WTC11 (cell line): ENCODE data around the gene RPA3. TPM values are rescaled to one million over a fixed set of nuclear protein-coding genes. Genes with fewer than 3 reads are reported as not detected.

Experiments used
- ATAC-seq: fragments of 200-7000 bp; cut with Tn5 transposase; 2 replicates; pipeline ENCODE4 v1.10.0; 2021; ENCODE audit warnings: mild to moderate bottlenecking, moderate library complexity
- CTCF ChIA-PET: fragments of 300-600 bp; sonication (Branson Sonifier 250); formaldehyde crosslinking; loops from one replicate; lab custom pipeline; 2021; ENCODE audit warnings: antibody characterized with exemption; lab: Charles Lee
- POLR2A ChIA-PET: fragments of 350-600 bp; sonication (Branson Sonifier 250); formaldehyde crosslinking; loops from one replicate; lab custom pipeline; 2021; ENCODE audit warnings: antibody characterized with exemption; lab: Charles Lee
- DNase-seq: peaks from one replicate; pipeline ENCODE4 v3.0.0; 2021; ENCODE audit warnings: low spot score
- H3K27ac Mint-ChIP-seq: 2 replicates; pipeline ENCODE4 v1.8.0; 2021; ENCODE audit warnings: mixed read lengths
- H3K27me3 Mint-ChIP-seq: 2 replicates; pipeline ENCODE4 v1.8.0; 2021; ENCODE audit warnings: low read depth, mild to moderate bottlenecking, moderate library complexity, mixed read lengths
- H3K36me3 Mint-ChIP-seq: 2 replicates; pipeline ENCODE4 v1.8.0; 2021; ENCODE audit warnings: mixed read lengths
- H3K4me1 Mint-ChIP-seq: 2 replicates; pipeline ENCODE4 v1.8.0; 2022; ENCODE audit warnings: mixed read lengths
- H3K4me3 Mint-ChIP-seq: 2 replicates; pipeline ENCODE4 v1.8.0; 2021; ENCODE audit warnings: mild to moderate bottlenecking, moderate library complexity, mixed read lengths
- H3K9me3 Mint-ChIP-seq: 2 replicates; pipeline ENCODE4 v1.8.0; 2021; ENCODE audit warnings: mixed read lengths
- CREM ChIP-seq: sonication (generic); formaldehyde crosslinking; IDR thresholded peaks from 2 replicates; pipeline ENCODE4 v1.8.1; 2022; ENCODE audit warnings: mild to moderate bottlenecking, missing genetic modification reagents, moderate library complexity
- ERG ChIP-seq: fragments of 250-450 bp; sonication (Bioruptor Pico); IDR thresholded peaks from 2 replicates; pipeline ENCODE4 v1.8.0; 2021; ENCODE audit warnings: mild to moderate bottlenecking
- FOXJ3 ChIP-seq: sonication (generic); formaldehyde crosslinking; IDR thresholded peaks from 2 replicates; pipeline ENCODE4 v1.9.0; 2021; ENCODE audit warnings: missing genetic modification reagents, mild to moderate bottlenecking, borderline replicate concordance
- FOXK1 ChIP-seq: sonication (generic); formaldehyde crosslinking; IDR thresholded peaks from 2 replicates; pipeline ENCODE4 v1.8.0; 2022; ENCODE audit warnings: mild to moderate bottlenecking, moderate library complexity, missing genetic modification reagents
- GTF2I ChIP-seq: fragments of 250-450 bp; sonication (Bioruptor Pico); conservative IDR thresholded peaks from 2 replicates; pipeline ENCODE4 v1.4.0; 2021; ENCODE audit warnings: mild to moderate bottlenecking
- HMGA2 ChIP-seq: fragments of 250-450 bp; sonication (Bioruptor Pico); IDR thresholded peaks from 2 replicates; pipeline ENCODE4 v1.4.0; 2021; ENCODE audit warnings: mild to moderate bottlenecking, moderate library complexity
- NFYB ChIP-seq: sonication (generic); formaldehyde crosslinking; conservative IDR thresholded peaks from 2 replicates; pipeline ENCODE4 v1.8.0; 2022; ENCODE audit warnings: low read depth, missing genetic modification reagents
- PREB ChIP-seq: sonication (generic); formaldehyde crosslinking; IDR thresholded peaks from 2 replicates; pipeline ENCODE4 v1.8.1; 2022; ENCODE audit warnings: mild to moderate bottlenecking, missing genetic modification reagents, moderate library complexity, borderline replicate concordance
- RORB ChIP-seq: fragments of 250-450 bp; sonication (Bioruptor Pico); IDR thresholded peaks from 2 replicates; pipeline ENCODE4 v1.9.0; 2021; ENCODE audit warnings: mild to moderate bottlenecking
- SOX15 ChIP-seq: fragments of 250-450 bp; sonication (Bioruptor Pico); IDR thresholded peaks from 2 replicates; pipeline ENCODE4 v1.9.0; 2021; ENCODE audit warnings: mild to moderate bottlenecking
- SP1 ChIP-seq: sonication (generic); formaldehyde crosslinking; conservative IDR thresholded peaks from 2 replicates; pipeline ENCODE4 v1.8.1; 2022; ENCODE audit warnings: missing genetic modification reagents
- TP53 ChIP-seq: sonication (generic); formaldehyde crosslinking; IDR thresholded peaks from 2 replicates; pipeline ENCODE4 v1.8.1; 2023; ENCODE audit warnings: mild to moderate bottlenecking, missing genetic modification reagents
- USF1 ChIP-seq: sonication (generic); formaldehyde crosslinking; IDR thresholded peaks from 2 replicates; pipeline ENCODE4 v1.8.0; 2022; ENCODE audit warnings: mild to moderate bottlenecking, missing genetic modification reagents
- ZNF138 ChIP-seq: sonication (generic); formaldehyde crosslinking; conservative IDR thresholded peaks from 2 replicates; pipeline ENCODE4 v1.8.1; 2022; ENCODE audit warnings: mild to moderate bottlenecking, moderate library complexity, missing genetic modification reagents
- ZNF219 ChIP-seq: sonication (generic); formaldehyde crosslinking; IDR thresholded peaks from 2 replicates; pipeline ENCODE4 v1.8.0; 2023; ENCODE audit warnings: missing genetic modification reagents, mild to moderate bottlenecking, borderline replicate concordance
- ZNF281 ChIP-seq: sonication (generic); formaldehyde crosslinking; IDR thresholded peaks from 2 replicates; pipeline ENCODE4 v1.8.0; 2023; ENCODE audit warnings: mild to moderate bottlenecking, missing genetic modification reagents
- ZNF416 ChIP-seq: fragments of 250-450 bp; sonication (Bioruptor Pico); IDR thresholded peaks from 2 replicates; pipeline ENCODE4 v1.9.0; 2021; ENCODE audit warnings: mild to moderate bottlenecking, inconsistent platforms
- ZNF532 ChIP-seq: fragments of 250-450 bp; sonication (Bioruptor Pico); IDR thresholded peaks from 2 replicates; pipeline ENCODE4 v1.9.0; 2021; ENCODE audit warnings: mild to moderate bottlenecking, borderline replicate concordance
- total RNA-seq: library from RNA; stranded (reverse); gene quantifications from 3 replicates; pipeline ENCODE4 v1.2.3, GENCODE V29; 2021

The RPA3 gene
- total RNA-seq, 1 experiment from 2014 or later: 97.8 TPM

- no peaks in the 10 kb centered on the region for H3K27me3 Mint-ChIP-seq
- peaks cover 12% of the 10 kb centered on the region for H3K9me3 Mint-ChIP-seq
- no peak for TF ChIP-seq GTF2I (CRISPR knock-in tag)
- no peak for TF ChIP-seq FOXK1 (CRISPR knock-in tag)
- TF ChIP-seq ERG (CRISPR knock-in tag): no peak
- no peak for TF ChIP-seq SOX15 (CRISPR knock-in tag)
- TF ChIP-seq TP53 (CRISPR knock-in tag): no peak
- TF ChIP-seq, all 79 proteins: peak for 0
- POLR2A ChIA-PET: no interaction called here
- CTCF ChIA-PET: no interaction called here
- no peak overlapping the region for H3K27ac Mint-ChIP-seq
- ATAC-seq (no peak), DNase-seq (no peak)
- H3K36me3 Mint-ChIP-seq: peaks cover 6% of the 10 kb centered on the region
- H3K4me1 Mint-ChIP-seq: peaks cover 7% of the 10 kb centered on the region
- no peak overlapping the region for H3K4me3 Mint-ChIP-seq
These were observed 13.3 kb upstream of the RPA3 start for GRCh38 chr7:7731732-7732131.

GRCh38 chr7:7720750-7721621 is 2.6 kb upstream of the RPA3 start:
- POLR2A ChIA-PET: no interaction called here
- ATAC-seq (no peak), DNase-seq (no peak)
- no peak for TF ChIP-seq TP53 (CRISPR knock-in tag)
- no peak for TF ChIP-seq ZNF416 (CRISPR knock-in tag)
- no peak for TF ChIP-seq ZNF219 (CRISPR knock-in tag)
- TF ChIP-seq RORB (CRISPR knock-in tag): no peak
- no peak for TF ChIP-seq ZNF138 (CRISPR knock-in tag)
- no peak for TF ChIP-seq CREM (CRISPR knock-in tag)
- no peak for TF ChIP-seq ZNF281 (CRISPR knock-in tag)
- no peak for TF ChIP-seq SOX15 (CRISPR knock-in tag)
- no peak for TF ChIP-seq USF1 (CRISPR knock-in tag)
- TF ChIP-seq PREB: no peak
- no peak for TF ChIP-seq FOXJ3 (CRISPR knock-in tag)
- no peak for TF ChIP-seq HMGA2 (CRISPR knock-in tag)
- no peak for TF ChIP-seq SP1 (CRISPR knock-in tag)
- no peak for TF ChIP-seq NFYB (CRISPR knock-in tag)
- TF ChIP-seq ZNF532: no peak
- H3K27me3 Mint-ChIP-seq: no peaks in the 10 kb centered on the region
- H3K4me3 Mint-ChIP-seq: no peak overlapping the region
- CTCF ChIA-PET: no interaction called here
- peaks cover 4% of the 10 kb centered on the region; the same call in 1 of the 2 replicates for H3K36me3 Mint-ChIP-seq
- H3K4me1 Mint-ChIP-seq: no peaks in the 10 kb centered on the region
- H3K27ac Mint-ChIP-seq: no peak overlapping the region
- peaks cover 10% of the 10 kb centered on the region for H3K9me3 Mint-ChIP-seq
